Lower lobe of right lung (tissue), 2 donors: ENCODE data around the gene ARMC7. TPM values are rescaled to one million over a fixed set of nuclear protein-coding genes. Genes with fewer than 3 reads are reported as not detected.
"Not testable (repeated sequence)": the region's sequence is repeated elsewhere in the genome, so short reads cannot be mapped to it uniquely, and the experiment has no call there.

Source experiments
- ATAC-seq, 2 donors: fragments of 200-7000 bp; cut with Tn5 transposase; one replicate each; pipeline ENCODE4 v1.9.1; 2020 to 2022; ENCODE audit warnings: mild to moderate bottlenecking in 2 of 2, moderate library complexity in 2 of 2
- DNase-seq: peaks from one replicate; pipeline ENCODE4 v3.0.0-alpha.2; 2020
- H3K27ac ChIP-seq: fragments of 200-600 bp; one replicate; pipeline ENCODE4 v1.8.0; 2022
- H3K27me3 ChIP-seq: fragments of 200-600 bp; one replicate; pipeline ENCODE4 v1.8.0; 2022; ENCODE audit warnings: low read depth
- H3K36me3 ChIP-seq: fragments of 200-600 bp; one replicate; pipeline ENCODE4 v1.8.0; 2022; ENCODE audit warnings: mild to moderate bottlenecking
- H3K4me1 ChIP-seq: fragments of 200-600 bp; one replicate; pipeline ENCODE4 v1.8.0; 2022
- H3K4me3 ChIP-seq: fragments of 200-600 bp; one replicate; pipeline ENCODE4 v1.8.0; 2022; ENCODE audit warnings: mild to moderate bottlenecking
- H3K9me3 ChIP-seq: fragments of 200-600 bp; one replicate; pipeline ENCODE4 v1.8.0; 2022
- CTCF ChIP-seq: fragments of 200-600 bp; IDR thresholded peaks from one replicate; pipeline ENCODE4 v1.8.0; 2022; ENCODE audit warnings: antibody characterized with exemption, mild to moderate bottlenecking
- intact Hi-C: fragments of 100-400 bp; cut with DNase I; formaldehyde crosslinking; loops from one replicate; pipeline ENCODE4 v1.11.0; 2022
- total RNA-seq: library from RNA; stranded (reverse); fragmentation: NEBNext Ultra II Directional; extraction: Animal tissue kit (Norgen Biotek cat#: 25700); gene quantifications from one replicate; pipeline ENCODE4 v1.2.1, GENCODE V29; 2021
- donor health status: DM: no; HTN: yes; CAD: no; lungs with severe emphysema.

Gene ARMC7
- total RNA-seq, 1 donor from 2014 or later = 16.7 TPM

- Histone ChIP-seq H3K27ac (no peak overlapping the region), H3K4me1 (no peaks in the 10 kb centered on the region), H3K27me3 (no peaks in the 10 kb centered on the region), H3K9me3 (no peaks in the 10 kb centered on the region), H3K36me3 (peaks cover 23% of the 10 kb centered on the region), H3K4me3 (no peak overlapping the region)
- DNase-seq (no peak), ATAC-seq (no peak)
- intact Hi-C loops = no loop called here
- no peak for TF ChIP-seq CTCF
Measured at GRCh38 chr17:75067856-75068255, 41.9 kb upstream of the ARMC7 start.

- ATAC-seq (no peak), DNase-seq (no peak)
- no peaks in the 10 kb centered on the region for H3K9me3 ChIP-seq
- no peak overlapping the region for H3K4me3 ChIP-seq
- no peak for TF ChIP-seq CTCF
- no peaks in the 10 kb centered on the region for H3K27me3 ChIP-seq
- intact Hi-C loops = no loop called here
- H3K36me3 ChIP-seq = peaks cover 14% of the 10 kb centered on the region
- no peaks in the 10 kb centered on the region for H3K4me1 ChIP-seq
- no peak overlapping the region for H3K27ac ChIP-seq
Measured at GRCh38 chr17:75068750-75069149, 41.0 kb upstream of the ARMC7 start.

GRCh38 chr17:75069783-75070182 is 40.0 kb upstream of the ARMC7 start:
- Histone ChIP-seq H3K9me3 (no peaks in the 10 kb centered on the region), H3K27me3 (no peaks in the 10 kb centered on the region), H3K27ac (no peak overlapping the region), H3K4me1 (no peaks in the 10 kb centered on the region), H3K4me3 (no peak overlapping the region), H3K36me3 (peaks cover 4% of the 10 kb centered on the region)
- ATAC-seq (peak in 1 of 2 donors; percentile 67), DNase-seq (no peak)
- intact Hi-C loops = no loop called here
- TF ChIP-seq CTCF = peak; percentile 32

GRCh38 chr17:75071478-75072271 is 38.1 kb upstream of the ARMC7 start:
- H3K4me3 ChIP-seq, intact Hi-C loops, H3K36me3 ChIP-seq, H3K9me3 ChIP-seq, H3K27ac ChIP-seq, H3K4me1 ChIP-seq, H3K27me3 ChIP-seq, ATAC-seq: not testable (repeated sequence)
- peak; percentile 1 for DNase-seq

GRCh38 chr17:75072909-75073308 is 36.9 kb upstream of the ARMC7 start:
- DNase-seq = peak; percentile 12
- H3K27me3 ChIP-seq, intact Hi-C loops, ATAC-seq, H3K27ac ChIP-seq, H3K36me3 ChIP-seq, H3K9me3 ChIP-seq, H3K4me3 ChIP-seq: not testable (repeated sequence)
- peaks cover 13% of the 10 kb centered on the region for H3K4me1 ChIP-seq

- Histone ChIP-seq H3K4me1 (peaks cover 20% of the 10 kb centered on the region), H3K27ac (no peak overlapping the region), H3K9me3 (no peaks in the 10 kb centered on the region), H3K36me3 (no peaks in the 10 kb centered on the region), H3K27me3 (no peaks in the 10 kb centered on the region), H3K4me3 (no peak overlapping the region)
- ATAC-seq (no peak), DNase-seq (peak; percentile 4)
- intact Hi-C loops = no loop called here
- no peak for TF ChIP-seq CTCF
Measured at GRCh38 chr17:75073618-75074047, 36.1 kb upstream of the ARMC7 start.
